Measurements from ENCODE around the gene NOLC1.

The NOLC1 gene

DNA sequence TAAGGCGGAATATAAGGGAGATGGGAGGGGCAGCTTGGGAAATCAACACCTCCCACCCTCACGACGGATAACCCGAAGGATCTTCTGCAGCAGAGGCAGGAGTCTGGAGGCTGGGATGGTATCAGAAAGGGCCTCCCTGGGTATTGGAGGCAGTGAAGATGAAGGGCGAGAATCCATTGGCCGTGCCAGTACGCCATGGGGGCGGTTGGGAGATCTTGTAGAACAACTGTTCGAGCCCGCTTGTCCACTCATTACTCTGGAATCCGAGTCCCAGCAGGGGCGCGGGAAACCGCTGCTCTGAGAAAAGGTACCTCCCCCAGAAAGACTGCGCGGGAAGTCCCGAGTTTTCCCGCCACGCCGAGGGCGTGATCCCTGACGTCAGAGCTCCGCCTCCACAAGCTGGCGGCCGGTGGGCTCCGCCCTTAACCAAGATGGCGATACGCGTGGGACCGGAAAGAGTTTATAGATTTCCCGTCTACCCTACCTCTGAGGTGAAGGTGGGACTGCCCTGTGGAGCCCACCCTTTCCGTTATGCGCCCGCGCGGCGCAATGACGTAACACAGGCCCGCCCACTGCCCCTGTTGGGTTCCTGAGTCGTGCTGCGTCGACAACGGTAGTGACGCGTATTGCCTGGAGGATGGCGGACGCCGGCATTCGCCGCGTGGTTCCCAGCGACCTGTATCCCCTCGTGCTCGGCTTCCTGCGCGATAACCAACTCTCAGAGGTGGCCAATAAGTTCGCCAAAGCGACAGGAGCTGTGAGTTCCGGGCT lies at the start of gene NOLC1:
Gene NOLC1, plus strand, starts transcription at position 616 of the 771 bp plus-strand sequence. Its CDS starts 22 bp downstream, at position 638.
- peak; percentile 100 for DNase-seq (ENCODE audit: low spot score)

- DNase-seq (ENCODE audit: low spot score), result no peak
These were observed 49.8 kb upstream of the NOLC1 start for GRCh38 chr10:102102421-102102820.

DNA sequence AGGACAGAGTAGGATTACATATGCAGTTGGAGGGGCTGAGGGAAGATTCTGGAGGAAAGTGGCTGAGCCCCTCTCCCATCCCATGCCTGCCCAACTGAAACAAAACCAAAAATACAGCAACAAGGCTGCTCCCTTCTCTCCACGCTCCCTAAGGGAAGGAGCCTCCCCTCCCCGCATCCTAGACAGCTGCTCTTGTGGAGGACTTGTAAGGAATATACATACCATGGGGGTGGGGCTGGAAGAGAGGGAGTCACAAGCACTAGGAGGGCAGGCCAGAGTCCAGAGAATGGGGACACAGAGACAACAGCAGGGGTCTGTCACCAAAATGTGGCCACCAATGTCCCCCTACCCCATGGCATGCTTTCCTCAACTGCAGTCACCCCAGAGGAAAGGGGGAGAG lies 45.2 kb upstream of the NOLC1 start:
- DNase-seq (ENCODE audit: low spot score), result no peak

DNA sequence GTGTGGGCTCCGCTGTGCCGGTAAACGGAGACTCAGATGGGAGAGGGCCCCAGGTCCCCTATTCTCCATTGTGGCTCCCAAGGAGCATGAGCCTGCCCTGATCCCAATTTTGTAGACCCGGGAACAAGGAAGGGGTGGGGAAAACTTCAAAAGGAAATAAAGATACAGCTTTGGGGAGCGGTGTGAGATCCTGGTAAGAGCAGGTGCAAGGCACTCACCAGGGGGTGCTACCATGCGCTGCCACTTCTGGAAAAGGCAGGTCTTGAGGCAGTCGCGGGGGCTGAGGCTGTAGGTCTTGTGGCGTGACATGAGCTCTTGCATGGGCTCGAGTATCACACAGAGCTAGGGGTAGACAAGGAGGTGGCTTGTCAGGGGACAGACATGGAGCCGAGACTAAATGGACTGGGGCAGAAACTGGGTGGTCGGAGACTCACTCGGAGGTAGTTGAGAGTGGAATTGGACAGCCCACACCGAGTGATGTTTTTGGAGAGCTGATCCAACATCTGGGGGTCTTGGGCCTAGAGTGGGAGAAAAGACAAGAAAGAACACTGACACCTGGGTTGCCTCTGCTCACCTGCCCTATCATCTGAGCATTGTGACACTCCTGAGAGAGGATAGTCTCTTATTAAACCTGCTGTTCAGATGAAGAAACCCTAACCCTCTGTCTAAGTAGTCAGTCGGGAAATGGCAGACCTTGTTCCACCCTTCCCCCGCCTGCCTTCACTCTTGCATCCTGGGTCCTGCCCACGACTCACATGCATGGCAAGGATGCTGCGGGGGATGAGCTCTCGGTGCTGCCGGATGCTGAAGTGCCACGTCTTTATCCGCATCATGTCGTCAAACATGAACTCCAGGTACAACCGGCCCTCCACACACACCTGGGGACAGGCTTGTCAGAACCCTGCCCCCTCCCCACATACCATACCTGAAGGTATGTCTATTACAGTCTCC lies 42.7 kb upstream of the NOLC1 start:
- DNase-seq (ENCODE audit: low spot score), result no peak

DNA sequence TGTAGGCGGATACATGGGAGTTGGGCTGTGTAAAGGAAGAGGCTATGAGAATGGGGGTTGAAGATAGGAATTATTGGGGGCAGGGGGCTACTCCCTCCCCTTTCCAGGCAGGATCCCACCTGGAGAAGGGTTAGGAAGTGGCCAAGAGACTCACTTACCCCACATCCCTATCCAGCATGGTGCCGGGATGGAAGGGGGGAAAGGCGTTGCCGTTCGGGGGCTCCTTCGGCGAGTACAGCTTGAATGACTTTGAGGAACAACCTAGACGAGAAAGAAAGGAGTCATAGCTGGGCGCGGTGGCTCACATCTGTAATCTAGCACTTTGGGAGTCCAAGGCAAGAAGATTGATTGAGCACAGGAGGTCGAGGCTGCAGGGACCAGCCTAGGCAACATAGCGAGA lies 40.9 kb upstream of the NOLC1 start:
- no peak for DNase-seq (ENCODE audit: low spot score)

GRCh38 chr10:102112210-102112817 lies 39.9 kb upstream of the NOLC1 start:
- no peak for DNase-seq (ENCODE audit: low spot score)

- no peak for DNase-seq (ENCODE audit: low spot score)
These were observed 38.8 kb upstream of the NOLC1 start for GRCh38 chr10:102113261-102113955.

DNA sequence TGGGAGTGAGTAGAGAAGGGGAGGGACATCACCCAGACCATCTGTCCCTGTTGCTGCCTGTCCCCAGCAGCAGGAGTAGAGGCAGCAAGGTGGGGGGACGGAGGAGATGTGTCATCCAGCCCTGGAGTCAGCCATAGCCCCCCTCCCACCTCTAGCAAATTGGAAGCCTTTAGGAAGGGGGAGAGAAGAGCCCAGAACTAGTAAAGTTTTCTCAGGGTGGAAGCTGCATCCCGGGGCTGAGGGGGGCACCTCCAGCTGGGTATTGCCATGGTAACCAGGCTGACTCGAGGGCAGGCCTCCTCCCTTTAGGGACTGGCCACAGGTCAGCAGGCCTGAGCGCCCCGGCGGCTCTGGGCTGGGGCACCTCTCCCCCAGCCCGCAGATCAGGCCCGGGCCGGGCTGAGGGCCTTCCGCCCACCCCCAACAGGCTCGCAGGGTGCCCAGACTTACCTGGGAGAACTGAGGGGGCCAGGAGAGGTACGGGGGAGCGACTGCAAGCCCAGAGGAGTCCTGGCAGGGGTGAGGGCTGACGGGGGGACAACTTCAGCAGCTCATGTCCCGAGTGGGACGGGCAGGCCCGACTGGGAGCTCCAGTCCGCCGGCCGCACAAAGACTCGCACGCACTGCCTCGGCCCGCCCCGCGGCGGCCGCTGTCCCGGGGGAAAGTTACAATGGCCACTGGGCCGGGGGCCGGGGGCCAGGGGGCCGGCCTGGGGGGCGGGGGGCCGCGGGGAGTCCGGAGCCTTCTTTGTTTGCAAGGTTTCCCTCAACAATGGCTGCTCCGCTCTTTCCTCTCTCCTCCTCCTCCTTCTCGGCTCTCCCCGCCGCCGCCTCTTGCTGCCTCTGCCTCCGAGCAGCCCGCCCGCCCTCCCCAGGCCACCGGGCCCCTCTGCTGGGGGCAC lies 38.0 kb upstream of the NOLC1 start:
- no peak for DNase-seq (ENCODE audit: low spot score)

DNA sequence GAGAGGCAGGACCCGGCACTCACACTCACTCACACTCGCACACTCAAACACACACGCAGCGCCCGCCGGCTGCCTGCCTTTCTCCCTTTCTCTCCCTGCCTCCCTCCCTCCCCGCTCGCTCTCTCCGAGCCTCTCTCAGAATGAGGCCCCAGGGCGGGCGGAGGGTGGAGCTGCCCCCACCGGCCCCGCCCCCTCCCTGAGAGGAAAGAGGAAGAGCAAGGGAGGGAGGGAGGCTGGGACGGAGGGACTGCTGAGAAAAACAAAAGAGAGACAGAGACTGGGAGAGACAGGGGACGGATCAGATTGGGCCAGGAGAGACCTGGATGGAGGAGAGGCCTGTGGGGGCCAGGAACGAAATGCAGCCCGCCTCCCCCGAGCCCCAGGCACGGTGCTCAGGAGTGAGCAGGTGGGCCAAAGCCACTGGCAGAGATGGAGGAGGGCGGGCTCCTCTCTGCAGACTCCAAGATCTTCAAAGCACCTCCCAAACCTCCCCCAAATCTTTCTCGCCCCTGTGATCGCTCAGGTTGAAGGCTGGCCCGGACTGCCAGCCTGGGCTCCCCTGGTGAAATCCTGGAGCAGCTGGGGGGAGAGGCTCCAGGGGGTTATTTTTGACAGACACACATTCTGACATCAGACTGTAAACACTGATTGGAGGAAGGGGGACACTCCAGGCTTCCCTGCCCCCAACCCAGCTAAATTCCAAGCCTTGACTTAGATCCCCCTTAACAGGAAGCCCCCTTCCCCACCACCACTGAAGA lies 37.1 kb upstream of the NOLC1 start:
- peak; percentile 88 for DNase-seq (ENCODE audit: low spot score)

DNA sequence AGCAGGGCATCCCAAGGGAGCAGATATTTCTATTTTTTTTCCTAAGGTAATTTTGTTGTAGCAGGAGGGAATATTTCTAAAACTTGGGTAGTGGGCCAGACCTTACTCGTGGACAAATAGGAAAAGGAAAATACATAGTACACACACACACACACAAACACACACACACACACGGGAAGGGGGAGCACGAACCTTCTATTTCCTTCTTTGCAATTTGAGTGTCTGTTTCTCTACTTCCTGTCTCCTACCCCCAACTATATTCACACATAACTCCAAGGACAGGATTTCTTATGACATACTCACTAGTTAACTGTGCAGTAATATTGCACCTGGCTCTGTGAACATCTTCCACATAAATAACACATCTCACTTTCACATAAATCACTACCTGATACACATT lies 36.4 kb upstream of the NOLC1 start:
- no peak for DNase-seq (ENCODE audit: low spot score)

DNA sequence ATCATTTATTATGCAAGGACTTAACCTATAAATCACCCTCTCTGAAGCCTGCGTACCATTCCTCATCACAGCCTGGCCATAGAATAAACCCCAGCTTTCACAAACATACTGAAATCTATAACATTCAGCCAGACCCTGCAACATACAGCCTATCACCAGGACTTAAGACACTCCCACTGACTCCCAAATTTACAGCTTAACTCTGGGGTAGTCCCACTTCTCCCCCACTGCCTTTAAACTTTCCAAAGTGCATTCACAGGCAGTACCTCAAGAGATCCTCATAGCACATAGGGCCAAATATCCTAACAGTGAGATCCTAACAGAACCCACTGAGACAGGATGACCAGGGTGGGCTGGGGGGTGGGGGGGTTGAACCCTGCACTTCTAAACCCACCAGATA lies 35.5 kb upstream of the NOLC1 start:
- no peak for DNase-seq (ENCODE audit: low spot score)

DNA sequence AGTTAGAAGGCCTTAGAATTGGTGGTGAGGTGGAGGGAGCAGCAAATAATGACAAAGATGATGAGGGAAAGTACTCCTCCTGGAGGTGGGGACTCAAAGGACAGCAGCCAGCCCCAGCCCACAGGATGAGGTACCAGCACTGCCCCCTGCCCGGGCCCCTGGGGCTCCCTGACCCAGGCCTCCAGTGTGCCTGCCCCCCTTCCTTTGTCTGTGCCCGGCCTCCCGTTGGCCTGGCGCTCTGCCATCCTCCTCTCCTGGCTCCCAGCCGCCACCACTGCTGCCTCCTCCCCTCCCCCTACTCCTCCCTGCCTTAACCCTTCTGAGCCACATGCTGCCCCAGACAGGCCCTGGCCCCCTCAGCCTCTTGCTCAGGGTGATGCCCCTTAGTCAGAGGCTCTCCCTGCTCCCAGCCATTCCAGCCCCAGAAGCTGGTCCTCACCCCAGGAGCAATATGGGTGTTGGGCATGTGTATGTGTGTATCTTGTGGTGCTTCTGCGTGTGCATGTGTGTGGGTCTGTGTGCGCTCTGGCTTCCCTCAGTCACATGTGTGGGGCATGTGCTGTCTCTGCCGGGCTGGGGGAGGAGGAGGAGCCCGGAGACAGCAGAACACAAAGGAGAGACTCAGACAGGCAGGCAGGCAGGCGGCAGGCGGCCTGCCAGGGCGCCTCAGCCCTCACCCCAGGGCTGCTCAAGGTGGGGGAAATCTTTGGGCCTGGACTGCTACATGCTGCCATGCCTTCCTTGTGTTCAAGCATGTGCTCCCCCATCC lies 34.6 kb upstream of the NOLC1 start:
- DNase-seq (ENCODE audit: low spot score), result peak; percentile 64

DNA sequence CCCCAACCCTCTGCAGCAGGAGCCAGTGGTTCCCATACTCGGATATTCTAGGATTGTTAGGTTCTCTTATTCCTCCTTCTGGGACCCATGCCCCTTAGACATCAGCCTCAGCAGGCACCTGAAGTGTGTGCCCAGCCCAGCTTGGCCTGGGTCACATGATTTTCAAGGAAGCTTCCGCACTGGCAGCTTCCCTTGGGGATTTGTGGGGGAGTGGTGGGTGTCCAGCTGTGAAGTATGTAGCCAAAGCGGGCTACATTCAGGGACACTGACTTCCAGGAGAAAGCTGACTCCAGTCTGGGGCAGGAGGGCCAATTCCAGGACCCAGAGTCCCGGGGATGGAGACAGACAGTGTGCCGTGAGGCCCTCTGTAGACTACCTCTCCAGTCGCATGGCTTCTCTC lies 33.3 kb upstream of the NOLC1 start:
- no peak for DNase-seq (ENCODE audit: low spot score)

- peak; percentile 68 for DNase-seq (ENCODE audit: low spot score)
These were observed 32.6 kb upstream of the NOLC1 start for GRCh38 chr10:102119417-102120141.

DNA sequence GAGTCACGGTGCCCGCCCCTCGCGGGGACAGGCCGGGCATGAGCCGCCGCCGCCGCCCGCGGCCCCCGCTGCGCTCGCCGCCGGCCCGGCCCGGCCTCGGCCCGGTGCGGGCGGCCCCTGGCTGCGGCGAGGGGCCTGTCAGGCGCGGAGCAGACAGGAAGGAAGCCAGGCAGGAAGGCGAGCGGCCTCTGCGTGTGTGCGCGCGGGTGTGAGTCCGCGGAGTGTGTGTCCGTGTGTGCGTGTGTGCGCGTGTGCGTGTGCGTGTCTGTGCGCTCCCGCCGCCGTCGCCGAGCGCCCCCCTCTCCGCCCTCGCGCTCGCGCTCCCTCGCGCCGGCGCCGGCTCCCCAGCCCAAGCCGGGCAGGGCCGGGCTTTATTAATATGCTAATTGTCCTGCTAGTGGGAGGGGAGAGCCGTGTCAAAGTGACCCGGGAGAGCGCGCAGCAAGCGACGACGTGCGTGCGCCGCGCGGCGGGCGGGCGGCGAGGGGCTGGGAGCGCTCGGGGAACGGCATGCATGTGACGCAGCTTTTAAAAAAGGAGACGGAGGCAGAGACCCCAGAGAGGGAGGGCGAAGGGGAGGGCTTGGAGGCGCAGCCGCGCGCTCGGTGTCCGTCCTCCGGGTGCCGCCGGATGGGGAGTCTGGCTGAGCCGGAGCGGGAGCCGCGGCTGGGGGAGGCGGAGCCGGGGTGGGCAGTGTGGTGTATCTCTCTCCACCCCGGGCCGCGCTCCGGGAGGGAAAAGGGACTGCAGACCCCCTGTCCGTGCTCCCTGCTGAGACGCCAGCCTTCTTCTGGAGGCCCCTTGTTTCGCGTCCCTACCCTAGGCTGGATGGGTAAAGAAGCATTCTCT lies 31.8 kb upstream of the NOLC1 start, which contains the start of gene LDB1:
Gene LDB1, minus strand, starts transcription at position 227 of the 849 bp plus-strand sequence. CDS start 258 bp downstream, outside the sequence.
- peak; percentile 68 for DNase-seq (ENCODE audit: low spot score)

DNA sequence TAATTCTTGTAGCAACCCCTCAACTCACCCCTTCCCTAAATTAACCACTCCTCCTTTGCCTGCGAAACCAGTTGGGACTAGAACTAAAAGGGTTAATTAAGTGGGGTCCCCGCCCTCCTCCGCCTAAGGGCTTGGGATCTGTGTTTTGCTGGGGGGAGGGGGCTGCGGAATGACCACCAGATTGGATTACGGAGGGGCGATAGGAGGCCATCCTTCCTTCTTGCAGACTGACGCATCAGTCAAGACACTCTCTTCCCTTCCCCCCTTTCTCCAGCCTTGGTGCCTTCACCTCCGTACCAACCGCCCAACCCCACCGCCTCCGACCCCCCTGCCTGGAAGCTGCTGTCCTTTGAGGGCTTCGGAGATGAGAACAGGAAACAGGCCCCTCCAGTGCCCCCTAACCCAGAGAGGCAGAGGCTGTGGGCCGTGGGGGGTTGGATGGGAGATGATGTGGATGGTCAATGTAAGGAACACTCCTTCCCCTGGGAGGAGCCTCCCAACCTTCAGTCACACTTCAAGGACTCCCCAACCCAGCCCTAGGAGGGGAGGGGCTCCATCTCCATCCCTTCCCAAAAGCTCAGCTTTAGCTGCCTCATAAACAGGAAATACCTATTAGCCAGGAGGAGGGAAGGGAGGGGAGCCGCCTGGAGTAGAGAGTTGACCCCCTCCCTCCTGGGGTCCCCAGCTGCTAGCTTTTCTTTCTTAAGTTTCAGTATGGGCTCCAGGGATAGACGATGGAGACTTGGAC lies 31.0 kb upstream of the NOLC1 start:
- no peak for DNase-seq (ENCODE audit: low spot score)

Measured in activated CD4-positive, alpha-beta T cell treated with anti-CD3 and anti-CD28 coated beads, Interleukin-2, Interleukin-4, amounts not matched to agents 100 ng/mL and 50 ng/mL, durations not matched to agents 16 hours and 8 hours (primary cell).